ENCODE data around the gene LRCH1.

- TF ChIP-seq CTCF (IDR thresholded peaks at IDR 0.05) (no peak), POLR2A (IDR thresholded peaks at IDR 0.05) (no peak)
Measured at GRCh38 chr13:46799139-46799538, 246.2 kb downstream of the LRCH1 start.
